Right lobe of liver (tissue), 4 donors: ENCODE measurements around the gene PNMA8C.
A peak's percentile ranks its signal among the peaks of the same experiment; 100 is the strongest.

Experiments
- CTCF ChIP-seq, 4 donors: fragments of 200-600 bp in 3 of 4; fragments of 450-650 bp in 1 of 4; IDR thresholded peaks; one replicate each; pipeline versions ENCODE4 v1.5.1 to v1.8.0; 2016 to 2022; ENCODE audit warnings: antibody characterized with exemption in 4 of 4, mild to moderate bottlenecking in 2 of 4
- POLR2A ChIP-seq: fragments of 450-650 bp; IDR thresholded peaks from one replicate; pipeline ENCODE4 v1.6.1; 2017; ENCODE audit warnings: antibody characterized with exemption, mild to moderate bottlenecking
- donor health status: DM: no; HTN: no; CAD: no.
- donor health status: DM: no; HTN: no; CAD: no.
- donor health status: DM: no; HTN: yes; CAD: no.

- TF ChIP-seq CTCF (IDR thresholded peaks at IDR 0.05), result no peak
- TF ChIP-seq POLR2A, result peak; percentile 1
Measured at GRCh38 chr19:46404753-46405468, 23.8 kb downstream of the PNMA8C start.
